WTC11 (cell line): ENCODE data around the gene SLIT1.

Experiments
- AR ChIP-seq: fragments of 250-450 bp; sonication (Bioruptor Pico); IDR thresholded peaks from 2 replicates; pipeline ENCODE4 v1.9.0; 2021; ENCODE audit warnings: mild to moderate bottlenecking
- ATF2 ChIP-seq: sonication (generic); formaldehyde crosslinking; IDR thresholded peaks from 2 replicates; pipeline ENCODE4 v1.8.1; 2022; ENCODE audit warnings: low read depth, missing genetic modification reagents, borderline replicate concordance
- ATF3 ChIP-seq: sonication (generic); formaldehyde crosslinking; conservative IDR thresholded peaks from 2 replicates; pipeline ENCODE4 v1.8.1; 2022; ENCODE audit warnings: mild to moderate bottlenecking, missing genetic modification reagents
- CBFB ChIP-seq: sonication (generic); formaldehyde crosslinking; IDR thresholded peaks from 2 replicates; pipeline ENCODE4 v1.8.1; 2022; ENCODE audit warnings: mild to moderate bottlenecking, low read depth, missing genetic modification reagents
- CTCF ChIP-seq: fragments of 200-600 bp; IDR thresholded peaks from 2 replicates; pipeline ENCODE4 v1.8.0; 2022; ENCODE audit warnings: antibody characterized with exemption
- E2F5 ChIP-seq: sonication (generic); formaldehyde crosslinking; IDR thresholded peaks from 2 replicates; pipeline ENCODE4 v1.8.1; 2022; ENCODE audit warnings: mild to moderate bottlenecking, moderate library complexity, missing genetic modification reagents
- GABPB1 ChIP-seq: sonication (generic); formaldehyde crosslinking; IDR thresholded peaks from 2 replicates; pipeline ENCODE4 v1.8.1; 2023; ENCODE audit warnings: mild to moderate bottlenecking, missing genetic modification reagents
- KAT7 ChIP-seq: sonication (generic); formaldehyde crosslinking; IDR thresholded peaks from 2 replicates; pipeline ENCODE4 v1.8.1; 2023; ENCODE audit warnings: missing genetic modification reagents, mild to moderate bottlenecking, borderline replicate concordance
- MAX ChIP-seq: sonication (generic); formaldehyde crosslinking; IDR thresholded peaks from 2 replicates; pipeline ENCODE4 v1.8.0; 2022; ENCODE audit warnings: mild to moderate bottlenecking, missing genetic modification reagents
- NFYB ChIP-seq: sonication (generic); formaldehyde crosslinking; conservative IDR thresholded peaks from 2 replicates; pipeline ENCODE4 v1.8.0; 2022; ENCODE audit warnings: low read depth, missing genetic modification reagents
- RORB ChIP-seq: fragments of 250-450 bp; sonication (Bioruptor Pico); IDR thresholded peaks from 2 replicates; pipeline ENCODE4 v1.9.0; 2021; ENCODE audit warnings: mild to moderate bottlenecking
- SMAD4 ChIP-seq: sonication (generic); formaldehyde crosslinking; IDR thresholded peaks from 2 replicates; pipeline ENCODE4 v1.8.0; 2022; ENCODE audit warnings: mild to moderate bottlenecking, missing genetic modification reagents
- SP1 ChIP-seq: sonication (generic); formaldehyde crosslinking; conservative IDR thresholded peaks from 2 replicates; pipeline ENCODE4 v1.8.1; 2022; ENCODE audit warnings: missing genetic modification reagents
- ZNF232 ChIP-seq: sonication (generic); formaldehyde crosslinking; IDR thresholded peaks from 2 replicates; pipeline ENCODE4 v1.8.0; 2022; ENCODE audit warnings: mild to moderate bottlenecking, missing genetic modification reagents

GRCh38 chr10:97186911-97187310 is 1.2 kb upstream of the SLIT1 start:
- TF ChIP-seq ATF2, result no peak
- TF ChIP-seq CTCF, result no peak
- no peak for TF ChIP-seq E2F5 (CRISPR knock-in tag)
- no peak for TF ChIP-seq AR (CRISPR knock-in tag)
- TF ChIP-seq GABPB1 (CRISPR knock-in tag), result no peak
- TF ChIP-seq KAT7, result no peak
- TF ChIP-seq ATF3 (CRISPR knock-in tag), result no peak
- no peak for TF ChIP-seq SMAD4
- TF ChIP-seq ZNF232 (CRISPR knock-in tag), result no peak
- no peak for TF ChIP-seq NFYB (CRISPR knock-in tag)
- TF ChIP-seq MAX, result no peak
- TF ChIP-seq RORB, result no peak
- no peak for TF ChIP-seq CBFB (CRISPR knock-in tag)
- no peak for TF ChIP-seq SP1 (CRISPR knock-in tag)
